Measurements from ENCODE around the gene LTA4H.

The LTA4H gene

GRCh38 chr12:96064966-96065365, 29.6 kb upstream of the LTA4H start:
- no peak for DNase-seq (ENCODE audit: low read depth)
- no peak for TF ChIP-seq CTCF (conservative IDR thresholded peaks at IDR 0.05; ENCODE audit: control insufficient read depth, insufficient read depth, low read depth, low read length)
- no peak overlapping the region for H3K4me3 ChIP-seq (ENCODE audit: control insufficient read depth, low read depth, low read length)

- H3K4me3 ChIP-seq (ENCODE audit: control insufficient read depth, low read depth, low read length) = no peak overlapping the region
- no peak for DNase-seq (ENCODE audit: low read depth)
- TF ChIP-seq CTCF (conservative IDR thresholded peaks at IDR 0.05; ENCODE audit: control insufficient read depth, insufficient read depth, low read depth, low read length) = no peak
Measured at GRCh38 chr12:96064271-96064670, 28.9 kb upstream of the LTA4H start.

- TF ChIP-seq CTCF (conservative IDR thresholded peaks at IDR 0.05; ENCODE audit: control insufficient read depth, insufficient read depth, low read depth, low read length) = peak; percentile 37
- H3K4me3 ChIP-seq (ENCODE audit: control insufficient read depth, low read depth, low read length) = no peak overlapping the region
- peak; percentile 57 for DNase-seq (ENCODE audit: low read depth)
Measured at GRCh38 chr12:96063046-96063445, 27.7 kb upstream of the LTA4H start.

- no peak overlapping the region for H3K4me3 ChIP-seq (ENCODE audit: control insufficient read depth, low read depth, low read length)
- TF ChIP-seq CTCF (conservative IDR thresholded peaks at IDR 0.05; ENCODE audit: control insufficient read depth, insufficient read depth, low read depth, low read length) = peak; percentile 94
- DNase-seq (ENCODE audit: low read depth) = peak; percentile 91
Measured at GRCh38 chr12:96061864-96062453, 26.6 kb upstream of the LTA4H start.

- no peak for TF ChIP-seq CTCF (conservative IDR thresholded peaks at IDR 0.05; ENCODE audit: control insufficient read depth, insufficient read depth, low read depth, low read length)
- H3K4me3 ChIP-seq (ENCODE audit: control insufficient read depth, low read depth, low read length) = no peak overlapping the region
- DNase-seq (ENCODE audit: low read depth) = no peak
Measured at GRCh38 chr12:96061323-96061722, 25.9 kb upstream of the LTA4H start.

GRCh38 chr12:96060041-96060440, 24.7 kb upstream of the LTA4H start:
- DNase-seq (ENCODE audit: low read depth) = no peak
- TF ChIP-seq CTCF (conservative IDR thresholded peaks at IDR 0.05; ENCODE audit: control insufficient read depth, insufficient read depth, low read depth, low read length) = no peak
- H3K4me3 ChIP-seq (ENCODE audit: control insufficient read depth, low read depth, low read length) = no peak overlapping the region

Measured in fibroblast of mammary gland (primary cell).